ENCODE results near the gene ZC3H18.

- TF ChIP-seq CTCF (IDR thresholded peaks at IDR 0.05) (no peak), POLR2A (IDR thresholded peaks at IDR 0.05) (no peak), POLR2AphosphoS5 (IDR thresholded peaks at IDR 0.05) (no peak), EP300 (IDR thresholded peaks at IDR 0.05) (no peak)
Observed at GRCh38 chr16:88522276-88522949, 47.8 kb upstream of the ZC3H18 start.
